Measurements from ENCODE around the gene CNOT8. TPM values are rescaled to one million over a fixed set of nuclear protein-coding genes. Genes with fewer than 3 reads are reported as not detected.

Gene CNOT8
- total and polyA plus RNA-seq, 2 donors (not counting 3 experiments of a cell fraction or from before 2014, with no cell fraction given): 42.6 to 53.7 TPM

DNA sequence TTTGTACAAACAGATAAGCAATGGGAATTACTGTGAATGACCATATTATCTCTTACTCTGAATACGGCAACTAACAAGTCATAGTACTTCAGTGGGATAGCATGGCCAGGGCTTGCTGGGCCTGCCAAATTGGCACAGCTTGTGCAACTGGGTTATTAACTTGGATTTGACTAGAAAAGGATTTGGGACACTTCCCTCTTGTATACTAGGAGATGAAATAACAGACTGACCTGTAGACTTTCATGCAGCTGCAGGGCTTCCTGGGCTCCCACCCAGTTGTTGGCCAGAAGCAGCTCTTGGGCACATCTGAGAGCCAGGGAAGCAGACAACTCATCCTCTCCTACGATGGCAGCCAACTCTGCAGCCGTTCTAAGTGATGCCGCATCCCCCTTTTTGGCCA, 39.8 kb downstream of the CNOT8 start:
- no peaks in the 10 kb centered on the region for H3K9me1 ChIP-seq (replicated peaks; ENCODE audit: control insufficient read depth, extremely low read depth, insufficient read depth, low read length)
- DNase-seq (ENCODE audit: low read depth, low spot score): no peak
- no TSS peak for BruUV-seq (replicated peaks)
- TF ChIP-seq EZH2 (IDR thresholded peaks at IDR 0.05; ENCODE audit: borderline replicate concordance, low read depth, low read length, severe bottlenecking) (no peak), POLR2AphosphoS5 (IDR thresholded peaks at IDR 0.05; ENCODE audit: insufficient read depth, low read depth, low read length) (no peak)
- H3K4me3 ChIP-seq (replicated peaks in 1 of 3; ENCODE audit: insufficient read depth in 1 of 3, low read depth in 1 of 3, low read length in 3 of 3): no peak overlapping the region
- peaks cover 21 to 22% of the 10 kb centered on the region in 2 experiments for H3K36me3 ChIP-seq (ENCODE audit: control insufficient read depth in 2 of 2, extremely low read depth in 1 of 2, insufficient read depth in 2 of 2, low read length in 2 of 2)
- H4K20me1 ChIP-seq (replicated peaks; ENCODE audit: control insufficient read depth, extremely low read depth, insufficient read depth, low read length): no peaks in the 10 kb centered on the region
- FAIRE-seq: no peak
- no peaks in the 10 kb centered on the region for H3K4me1 ChIP-seq (ENCODE audit: control insufficient read depth, extremely low read depth, insufficient read depth, low read length)
- ChIA-PET POLR2A (no interaction called here), CTCF (interaction anchor here (1.5 kb wide), 1 partner anchor 10 kb away, joined by 3 read pairs; no protein-coding TSS in a partner anchor)
- H3K9me3 ChIP-seq (replicated peaks; ENCODE audit: control insufficient read depth, insufficient read depth, low read length): no peaks in the 10 kb centered on the region
- intact Hi-C loops (cut with micrococcal nuclease): no loop called here
- H2AFZ ChIP-seq (ENCODE audit: low read depth, low read length): no peak overlapping the region
- no peak overlapping the region for H3K9ac ChIP-seq (replicated peaks; ENCODE audit: extremely low read depth, insufficient read depth, low read length)
- no peaks in the 10 kb centered on the region for H3K27me3 ChIP-seq (ENCODE audit: control insufficient read depth in 2 of 2, insufficient read depth in 2 of 2, low read length in 2 of 2)
- H3K4me2 ChIP-seq (ENCODE audit: insufficient read depth, low read length): no peak overlapping the region
- dilution Hi-C loops (cut with MboI; ENCODE audit: extremely low pct_ligation_motif_present, low sequenced_read_pairs): no loop called here
- no peak overlapping the region for H3K27ac ChIP-seq (ENCODE audit: insufficient read depth, low read depth, low read length)
- H3K79me2 ChIP-seq (ENCODE audit: control insufficient read depth, insufficient read depth, low read length): no peaks in the 10 kb centered on the region

DNA sequence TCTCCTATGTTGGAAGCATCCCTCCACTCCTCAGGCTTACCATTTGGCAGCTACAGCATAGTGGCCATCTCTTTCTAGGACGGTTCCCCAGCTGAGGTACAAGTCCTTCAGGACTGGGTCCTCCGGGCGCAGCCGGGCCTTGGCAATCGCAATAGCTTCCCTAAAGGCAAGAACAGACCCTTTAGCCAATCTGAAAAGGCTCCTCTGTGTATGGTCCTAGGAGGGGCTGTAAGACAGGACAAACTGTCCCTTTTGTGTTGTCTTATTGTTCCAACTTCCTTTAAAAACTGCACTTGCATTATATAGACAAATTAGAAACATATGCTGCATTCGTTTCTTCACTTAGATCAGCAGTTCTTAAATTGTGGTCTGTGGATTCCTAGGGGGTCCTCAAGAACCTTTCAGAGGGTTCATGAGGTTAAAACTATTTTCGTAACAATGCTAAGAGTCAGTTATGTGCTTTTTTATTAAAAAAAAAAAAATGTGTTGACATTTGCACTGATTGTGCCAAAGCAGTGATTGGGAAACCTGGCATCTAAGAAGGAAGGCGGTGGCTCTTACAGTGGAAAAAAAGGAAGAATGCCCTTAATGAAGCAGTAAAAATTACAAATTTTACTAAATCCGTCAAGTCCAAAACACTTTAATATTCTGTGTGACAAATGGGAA, 40.9 kb downstream of the CNOT8 start:
- H3K4me2 ChIP-seq (ENCODE audit: insufficient read depth, low read length): no peak overlapping the region
- no peaks in the 10 kb centered on the region for H3K4me1 ChIP-seq (ENCODE audit: control insufficient read depth, extremely low read depth, insufficient read depth, low read length)
- no peaks in the 10 kb centered on the region for H3K79me2 ChIP-seq (ENCODE audit: control insufficient read depth, insufficient read depth, low read length)
- H3K9me3 ChIP-seq (replicated peaks; ENCODE audit: control insufficient read depth, insufficient read depth, low read length): no peaks in the 10 kb centered on the region
- H2AFZ ChIP-seq (ENCODE audit: low read depth, low read length): no peak overlapping the region
- H3K9me1 ChIP-seq (replicated peaks; ENCODE audit: control insufficient read depth, extremely low read depth, insufficient read depth, low read length): no peaks in the 10 kb centered on the region
- dilution Hi-C loops (cut with MboI; ENCODE audit: extremely low pct_ligation_motif_present, low sequenced_read_pairs) (no loop called here), intact Hi-C loops (cut with micrococcal nuclease) (no loop called here)
- ChIA-PET CTCF (interaction anchor here (0.9 to 1.2 kb wide), 2 partner anchors 17 to 18 kb away, joined by 3 to 4 read pairs; no protein-coding TSS in a partner anchor), POLR2A (no interaction called here)
- BruUV-seq (replicated peaks): no TSS peak
- no peak overlapping the region for H3K27ac ChIP-seq (ENCODE audit: insufficient read depth, low read depth, low read length)
- H4K20me1 ChIP-seq (replicated peaks; ENCODE audit: control insufficient read depth, extremely low read depth, insufficient read depth, low read length): no peaks in the 10 kb centered on the region
- DNase-seq (ENCODE audit: low read depth, low spot score) (no peak), FAIRE-seq (no peak)
- no peak for TF ChIP-seq EZH2 (IDR thresholded peaks at IDR 0.05; ENCODE audit: borderline replicate concordance, low read depth, low read length, severe bottlenecking)
- peaks cover 23 to 25% of the 10 kb centered on the region in 2 experiments for H3K36me3 ChIP-seq (ENCODE audit: control insufficient read depth in 2 of 2, extremely low read depth in 1 of 2, insufficient read depth in 2 of 2, low read length in 2 of 2)
- no peak overlapping the region for H3K4me3 ChIP-seq (replicated peaks in 1 of 3; ENCODE audit: insufficient read depth in 1 of 3, low read depth in 1 of 3, low read length in 3 of 3)
- H3K9ac ChIP-seq (replicated peaks; ENCODE audit: extremely low read depth, insufficient read depth, low read length): no peak overlapping the region
- no peaks in the 10 kb centered on the region for H3K27me3 ChIP-seq (ENCODE audit: control insufficient read depth in 2 of 2, insufficient read depth in 2 of 2, low read length in 2 of 2)

Measured in endothelial cell of umbilical vein (primary cell).